ENCODE measurements around the gene KLK1. TPM values are rescaled to one million over a fixed set of nuclear protein-coding genes. Genes with fewer than 3 reads are reported as not detected.

The KLK1 gene
- total and polyA plus RNA-seq, 7 donors, result 44.6 to 398 (median 277) TPM; not detected in 4

GRCh38 chr19:50798659-50799546, 24.7 kb downstream of the KLK1 start:
- H3K4me3 ChIP-seq, result no peak overlapping the region
- intact Hi-C loops (cut with DNase I), result no loop called here
- no peak overlapping the region for H3K27ac ChIP-seq
- TF ChIP-seq EP300 (IDR thresholded peaks at IDR 0.05) (no peak), POLR2AphosphoS5 (IDR thresholded peaks at IDR 0.05) (no peak), CTCF (IDR thresholded peaks at IDR 0.05) (no peak)
- no peaks in the 10 kb centered on the region for H3K9me3 ChIP-seq
- no peak for DNase-seq
- 79 to 90% methylated on average over 21 of the region's 21 CpGs for WGBS, 2 donors
- H3K36me3 ChIP-seq, result peaks cover 0 to 47% (median 12%) of the 10 kb centered on the region in 4 donors
- peaks cover 1 to 19% (median 16%) of the 10 kb centered on the region in 4 donors for H3K4me1 ChIP-seq
- H3K27me3 ChIP-seq, result no peaks in the 10 kb centered on the region

- WGBS, 2 donors, result 74 to 91% methylated on average over 18 of the region's 18 CpGs
- no peaks in the 10 kb centered on the region for H3K27me3 ChIP-seq
- no peak overlapping the region for H3K27ac ChIP-seq
- peaks cover 0 to 47% (median 12%) of the 10 kb centered on the region in 4 donors for H3K36me3 ChIP-seq
- no peaks in the 10 kb centered on the region for H3K9me3 ChIP-seq
- intact Hi-C loops (cut with DNase I), result no loop called here
- H3K4me1 ChIP-seq, result peaks cover 0 to 11% (median 7%) of the 10 kb centered on the region in 4 donors
- TF ChIP-seq POLR2AphosphoS5 (IDR thresholded peaks at IDR 0.05), result no peak
- no peak for TF ChIP-seq EP300 (IDR thresholded peaks at IDR 0.05)
- TF ChIP-seq POLR2A (IDR thresholded peaks at IDR 0.05), result no peak
- no peak for TF ChIP-seq CTCF (IDR thresholded peaks at IDR 0.05)
- DNase-seq, result no peak
- H3K4me3 ChIP-seq, result no peak overlapping the region
Observed at GRCh38 chr19:50797781-50798658, 25.6 kb downstream of the KLK1 start.

- Histone ChIP-seq H3K27me3 (no peaks in the 10 kb centered on the region), H3K27ac (no peak overlapping the region), H3K9me3 (no peaks in the 10 kb centered on the region), H3K4me3 (no peak overlapping the region), H3K36me3 (peaks cover 0 to 47% (median 12%) of the 10 kb centered on the region in 4 donors), H3K4me1 (peaks cover 0 to 4% (median under 1%) of the 10 kb centered on the region in 4 donors)
- TF ChIP-seq EP300 (IDR thresholded peaks at IDR 0.05) (no peak), POLR2A (IDR thresholded peaks at IDR 0.05) (no peak)
- WGBS, 2 donors, result 86 to 91% methylated on average over 7 of the region's 7 CpGs
- no peak for DNase-seq
- intact Hi-C loops (cut with DNase I), result no loop called here
Observed at GRCh38 chr19:50797429-50797780, 26.2 kb downstream of the KLK1 start.

- Histone ChIP-seq H3K4me3 (no peak overlapping the region), H3K27me3 (no peaks in the 10 kb centered on the region), H3K4me1 (no peaks in the 10 kb centered on the region), H3K27ac (no peak overlapping the region), H3K36me3 (peaks cover 0 to 45% (median 10%) of the 10 kb centered on the region in 4 donors), H3K9me3 (no peaks in the 10 kb centered on the region)
- TF ChIP-seq CTCF (IDR thresholded peaks at IDR 0.05) (no peak), EP300 (IDR thresholded peaks at IDR 0.05) (no peak), POLR2AphosphoS5 (IDR thresholded peaks at IDR 0.05) (no peak), POLR2A (IDR thresholded peaks at IDR 0.05) (no peak)
- WGBS, 2 donors, result 83 to 87% methylated on average over 8 of the region's 8 CpGs
- intact Hi-C loops (cut with DNase I), result no loop called here
- no peak for DNase-seq
Observed at GRCh38 chr19:50796634-50797428, 26.8 kb downstream of the KLK1 start.
